Subcutaneous abdominal adipose tissue (tissue), 5 donors: ENCODE measurements around the gene CELSR3.

Experiments
- H3K27ac ChIP-seq: one replicate; pipeline ENCODE4 v1.7.0; 2013; ENCODE audit warnings: low read depth, mild to moderate bottlenecking, inconsistent platforms, low read length, moderate library complexity
- H3K27me3 ChIP-seq, 5 donors: one replicate each; pipeline ENCODE4 v1.7.0; 2013; ENCODE audit warnings: low read length in 5 of 5, inconsistent platforms in 1 of 5; ENCODE audit not compliant: control insufficient read depth in 5 of 5, insufficient read depth in 4 of 5
- H3K36me3 ChIP-seq, 5 donors: one replicate each; pipeline ENCODE4 v1.7.0; 2013; ENCODE audit warnings: low read length in 5 of 5; ENCODE audit not compliant: control insufficient read depth in 5 of 5, insufficient read depth in 5 of 5
- H3K4me1 ChIP-seq, 5 donors: one replicate each; pipeline ENCODE4 v1.7.0; 2013; ENCODE audit warnings: low read length in 5 of 5, mild to moderate bottlenecking in 3 of 5, moderate library complexity in 1 of 5; ENCODE audit not compliant: control insufficient read depth in 5 of 5, insufficient read depth in 5 of 5
- H3K4me3 ChIP-seq, 5 donors: one replicate each; pipeline ENCODE4 v1.7.0; 2013; ENCODE audit warnings: low read length in 5 of 5, low read depth in 1 of 5
- H3K9ac ChIP-seq, 5 donors: one replicate each; pipeline ENCODE4 v1.7.0; 2013; ENCODE audit warnings: low read length in 5 of 5, mild to moderate bottlenecking in 4 of 5, moderate library complexity in 3 of 5
- H3K9me3 ChIP-seq, 5 donors: one replicate each; pipeline ENCODE4 v1.7.0; 2013; ENCODE audit warnings: low read length in 5 of 5; ENCODE audit not compliant: control insufficient read depth in 5 of 5
- donor health status: healthy.
- donor health status: healthy.
- donor health status: healthy.
- donor health status: healthy.
- donor health status: healthy.

The CELSR3 gene

DNA sequence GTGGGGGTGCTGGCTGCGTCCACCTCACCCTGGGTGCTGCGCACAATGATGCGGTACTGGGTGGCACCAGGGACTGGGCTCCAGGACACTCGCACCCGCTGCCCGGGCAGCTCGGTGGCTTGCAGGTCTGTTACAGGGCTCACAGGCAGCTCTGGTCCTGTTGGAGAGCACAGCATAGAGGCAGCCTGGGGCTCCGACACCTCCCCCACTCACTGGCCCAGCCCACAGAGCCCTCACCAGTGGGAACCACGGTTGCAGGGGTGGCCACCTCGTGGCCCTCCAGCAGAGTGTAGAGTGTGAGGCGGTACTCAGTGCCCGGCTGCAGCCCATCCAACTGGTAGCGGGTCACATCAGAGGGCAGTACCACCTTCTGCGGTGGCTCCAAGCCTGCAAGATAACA is 71.2 kb downstream of the CELSR3 start:
- Histone ChIP-seq H3K9me3 (no peaks in the 10 kb centered on the region), H3K27me3 (peaks cover 13 to 28% (median 24%) of the 10 kb centered on the region in 5 donors), H3K36me3 (no peaks in the 10 kb centered on the region), H3K4me3 (no peak overlapping the region), H3K9ac (no peak overlapping the region), H3K4me1 (peaks cover 2 to 10% (median 8%) of the 10 kb centered on the region in 5 donors), H3K27ac (no peak overlapping the region)

- Histone ChIP-seq H3K4me1 (no peaks in the 10 kb centered on the region), H3K27ac (no peak overlapping the region), H3K9ac (no peak overlapping the region), H3K27me3 (peaks cover 0 to 10% (median 6%) of the 10 kb centered on the region in 5 donors), H3K36me3 (no peaks in the 10 kb centered on the region), H3K9me3 (no peaks in the 10 kb centered on the region), H3K4me3 (no peak overlapping the region)
Observed at GRCh38 chr3:48588230-48588629, 74.5 kb downstream of the CELSR3 start.

- no peak overlapping the region for H3K4me3 ChIP-seq
- H3K9me3 ChIP-seq, result no peaks in the 10 kb centered on the region
- H3K4me1 ChIP-seq, result no peaks in the 10 kb centered on the region
- H3K27ac ChIP-seq, result no peak overlapping the region
- H3K9ac ChIP-seq, result no peak overlapping the region
- H3K27me3 ChIP-seq, result peaks cover 0 to 7% (median 6%) of the 10 kb centered on the region in 5 donors
- no peaks in the 10 kb centered on the region for H3K36me3 ChIP-seq
Observed at GRCh38 chr3:48587686-48588085, 75.0 kb downstream of the CELSR3 start.
